Activated T-cell treated with anti-CD3 and anti-CD28 coated beads for 48 hours (primary cell): ENCODE results near the gene KIF13A.
"Not testable (repeated sequence)": the region's sequence is repeated elsewhere in the genome, so short reads cannot be mapped to it uniquely, and the experiment has no call there.

ENCODE experiments used
- DNase-seq: peaks from one replicate; pipeline ENCODE4 v3.0.0-alpha.2; 2020; ENCODE audit warnings: low read depth

KIF13A gene

DNA sequence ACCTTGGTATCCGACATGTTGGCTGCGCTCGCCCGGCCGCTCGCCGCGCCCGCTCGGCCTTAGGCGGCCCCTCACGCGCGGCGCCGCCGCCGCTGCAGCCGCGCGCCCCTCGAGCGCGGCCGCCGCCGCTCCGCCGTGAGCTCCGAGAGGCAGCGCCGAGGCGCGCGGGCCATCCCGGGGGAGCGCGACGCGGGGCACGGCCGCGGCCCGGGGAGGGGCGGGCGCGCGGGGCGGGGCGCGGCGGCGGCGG, at the start of gene KIF13A:
KIF13A (minus strand) TSS at position 189 of the 250 bp plus-strand sequence; CDS start at position 17, 172 bp downstream.
- DNase-seq, result no peak

DNA sequence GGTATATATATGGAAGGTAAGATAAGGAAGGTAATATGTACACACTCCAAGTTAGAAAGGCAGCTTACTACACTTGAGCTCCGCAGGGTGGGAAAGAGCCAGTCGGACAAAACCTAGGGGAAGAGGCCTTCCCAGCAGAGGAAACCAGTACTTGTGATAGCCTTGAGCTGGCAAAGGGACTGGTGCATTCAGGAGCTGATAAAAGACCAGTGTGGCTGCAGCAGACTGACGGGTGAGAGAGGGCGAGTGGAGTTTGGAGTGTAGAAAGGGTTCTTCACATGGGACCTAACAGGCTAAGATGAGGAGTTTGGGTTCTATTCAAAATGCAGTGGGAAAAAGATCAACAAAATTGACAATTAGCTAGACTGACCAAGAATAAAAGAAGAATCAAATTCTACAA, 49.3 kb upstream of the KIF13A start:
- no peak for DNase-seq

- no peak for DNase-seq
Measured at GRCh38 chr6:18035330-18035854, 48.0 kb upstream of the KIF13A start.

GRCh38 chr6:18034798-18035202, 47.4 kb upstream of the KIF13A start:
- no peak for DNase-seq

- no peak for DNase-seq
Measured at GRCh38 chr6:18031680-18032256, 44.3 kb upstream of the KIF13A start.

GRCh38 chr6:18031189-18031588, 43.8 kb upstream of the KIF13A start:
- DNase-seq, result no peak

GRCh38 chr6:18028332-18028731, 40.9 kb upstream of the KIF13A start:
- no peak for DNase-seq

DNA sequence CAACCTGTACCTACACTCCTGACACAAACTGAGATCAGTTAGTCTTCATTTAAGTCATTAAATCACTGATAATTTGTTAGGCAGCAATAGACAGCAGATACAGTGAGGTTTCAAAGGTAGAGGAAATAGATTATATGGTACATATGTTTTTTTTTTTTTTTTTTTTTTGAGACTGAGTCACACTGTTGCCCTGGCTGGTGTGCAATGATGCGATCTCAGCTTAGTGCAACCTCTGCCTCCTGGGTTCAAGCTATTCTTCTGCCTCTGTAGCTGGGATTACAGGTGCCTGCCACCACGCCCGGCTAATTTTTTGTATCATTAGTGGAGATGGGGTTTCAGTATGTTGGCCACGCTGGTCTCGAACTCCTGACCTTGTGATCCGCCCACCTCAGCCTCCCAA, 38.2 kb upstream of the KIF13A start:
- no peak for DNase-seq

GRCh38 chr6:18024876-18025275, 37.4 kb upstream of the KIF13A start:
- DNase-seq, result no peak

- DNase-seq, result no peak
Measured at GRCh38 chr6:18023891-18024290, 36.5 kb upstream of the KIF13A start.

- no peak for DNase-seq
Measured at GRCh38 chr6:18022398-18023231, 35.2 kb upstream of the KIF13A start.

- DNase-seq, result no peak
Measured at GRCh38 chr6:18021166-18021850, 33.9 kb upstream of the KIF13A start.

GRCh38 chr6:18020545-18020944, 33.1 kb upstream of the KIF13A start:
- DNase-seq, result not testable (repeated sequence)

DNA sequence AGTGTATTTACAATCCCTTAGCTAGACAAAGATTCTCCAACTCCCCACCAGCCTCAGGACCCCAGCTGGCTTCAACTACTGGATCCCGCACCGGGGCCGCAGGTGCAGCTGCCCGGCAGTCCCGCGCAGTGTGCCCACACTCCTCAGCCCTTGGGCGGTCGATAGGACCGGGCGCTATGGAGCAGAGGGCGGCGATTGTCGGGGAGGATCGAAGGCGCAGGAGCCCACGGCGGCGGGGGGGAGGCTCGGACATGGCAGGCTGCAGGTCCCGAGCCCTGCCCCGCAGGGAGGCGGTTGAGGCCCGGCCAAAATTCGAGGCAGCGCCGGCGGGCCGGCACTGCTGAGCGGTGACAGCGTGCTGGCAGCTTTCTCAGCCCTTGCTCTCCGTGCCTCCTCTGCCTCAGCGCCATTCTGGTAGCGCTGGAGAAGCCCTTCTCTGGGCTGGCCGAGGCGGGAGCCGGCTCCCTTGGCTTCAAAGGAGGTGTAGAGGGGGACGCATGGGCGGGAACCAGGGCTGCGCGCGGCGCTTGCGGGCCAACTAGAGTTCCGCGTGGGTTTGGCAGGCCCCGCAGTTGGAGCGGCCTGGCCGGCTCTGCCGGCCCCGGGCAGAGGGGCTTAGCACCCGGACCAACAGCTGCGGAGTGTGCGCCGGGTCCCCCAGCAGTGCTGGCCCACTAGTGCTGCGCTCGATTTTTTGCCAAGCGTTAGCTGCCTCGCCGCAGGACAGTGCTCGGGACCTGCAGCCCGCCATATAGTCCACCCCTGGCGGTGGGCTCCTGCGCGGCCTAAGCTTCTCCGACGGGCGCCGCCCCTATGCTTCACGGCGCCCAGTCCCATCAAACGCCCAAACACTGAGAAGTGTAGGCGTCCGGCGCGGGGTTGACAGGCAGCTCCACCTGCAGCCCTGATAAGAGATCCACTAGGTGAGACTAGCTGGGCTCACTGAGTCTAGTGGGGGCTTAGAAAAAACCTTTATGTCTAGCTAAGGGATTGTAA, 32.4 kb upstream of the KIF13A start:
- no peak for DNase-seq

DNA sequence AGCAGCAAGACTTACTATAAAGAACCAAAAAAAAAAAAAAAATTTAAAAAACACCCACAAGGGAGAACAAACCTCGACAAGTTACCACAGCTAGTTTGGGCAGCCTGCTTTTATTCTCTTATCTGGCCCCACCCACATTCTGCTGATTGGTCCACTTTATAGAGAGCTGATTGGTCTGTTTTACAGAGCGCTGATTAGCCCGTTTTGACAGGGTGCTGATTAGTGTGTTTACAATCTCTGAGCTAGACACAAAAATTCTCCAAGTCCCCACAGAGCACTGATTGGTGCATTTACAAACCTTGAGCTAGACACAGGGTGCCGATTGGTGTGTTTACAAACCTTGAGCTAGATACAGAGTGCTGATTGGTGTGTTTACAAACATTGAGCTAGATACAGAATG, 31.7 kb upstream of the KIF13A start:
- not testable (repeated sequence) for DNase-seq

GRCh38 chr6:18016698-18017097, 29.3 kb upstream of the KIF13A start:
- DNase-seq, result no peak

DNA sequence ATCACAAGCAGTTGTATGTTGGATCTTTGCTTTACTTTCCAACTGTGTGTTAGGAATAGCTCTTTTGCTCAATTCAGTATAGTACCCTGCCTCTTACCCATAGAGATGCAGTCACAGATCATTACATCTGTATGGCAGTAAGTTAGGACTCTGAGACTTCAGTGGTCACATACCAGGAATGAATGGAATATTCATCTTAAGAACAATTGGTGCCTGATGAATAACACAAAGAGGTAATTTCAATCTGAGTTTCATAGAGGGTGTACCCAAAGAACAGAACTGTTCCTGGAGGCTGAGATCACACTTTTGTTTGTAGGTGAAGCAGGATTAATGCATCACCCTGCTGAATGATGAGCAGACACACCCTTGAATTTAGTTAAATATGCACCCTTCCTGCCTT, 28.7 kb upstream of the KIF13A start:
- no peak for DNase-seq

DNA sequence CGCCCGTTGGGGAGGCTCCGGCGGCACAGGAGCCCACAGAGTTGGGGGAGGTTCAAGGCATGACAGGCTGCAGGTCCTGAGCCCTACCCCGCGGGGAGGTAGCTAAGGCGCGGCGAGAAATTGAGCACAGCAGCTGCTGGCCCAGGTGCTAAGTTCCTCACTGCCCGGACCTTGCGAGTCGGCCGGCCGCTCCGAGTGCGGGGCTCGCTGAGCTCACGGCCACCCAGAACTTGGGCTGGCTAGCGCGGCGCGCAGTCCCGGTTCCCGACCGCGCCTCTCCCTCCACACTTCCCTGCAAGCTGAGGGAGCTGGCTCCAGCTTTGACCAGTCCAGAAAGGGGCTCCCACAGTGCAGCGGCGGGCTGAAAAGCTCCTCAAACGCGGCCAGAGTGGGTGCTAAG, 23.9 kb upstream of the KIF13A start:
- DNase-seq, result no peak

DNA sequence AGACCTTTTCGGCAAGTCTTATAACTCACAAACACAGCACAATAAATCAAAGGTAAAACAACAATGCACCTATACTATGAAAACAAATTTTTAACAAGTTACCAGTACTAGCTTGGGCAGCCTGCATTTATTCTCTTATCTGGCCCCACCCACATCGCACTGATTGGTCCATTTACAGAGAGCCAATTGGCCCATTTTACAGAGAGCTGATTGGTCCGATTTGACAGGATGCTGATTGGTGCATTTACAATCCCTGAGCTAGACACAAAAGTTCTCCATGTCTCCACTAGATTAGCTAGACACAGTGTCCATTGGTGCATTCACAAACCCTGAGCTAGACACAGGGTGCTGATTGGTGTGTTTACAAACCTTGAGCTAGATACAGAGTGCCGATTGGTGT, 23.1 kb upstream of the KIF13A start:
- not testable (repeated sequence) for DNase-seq

DNA sequence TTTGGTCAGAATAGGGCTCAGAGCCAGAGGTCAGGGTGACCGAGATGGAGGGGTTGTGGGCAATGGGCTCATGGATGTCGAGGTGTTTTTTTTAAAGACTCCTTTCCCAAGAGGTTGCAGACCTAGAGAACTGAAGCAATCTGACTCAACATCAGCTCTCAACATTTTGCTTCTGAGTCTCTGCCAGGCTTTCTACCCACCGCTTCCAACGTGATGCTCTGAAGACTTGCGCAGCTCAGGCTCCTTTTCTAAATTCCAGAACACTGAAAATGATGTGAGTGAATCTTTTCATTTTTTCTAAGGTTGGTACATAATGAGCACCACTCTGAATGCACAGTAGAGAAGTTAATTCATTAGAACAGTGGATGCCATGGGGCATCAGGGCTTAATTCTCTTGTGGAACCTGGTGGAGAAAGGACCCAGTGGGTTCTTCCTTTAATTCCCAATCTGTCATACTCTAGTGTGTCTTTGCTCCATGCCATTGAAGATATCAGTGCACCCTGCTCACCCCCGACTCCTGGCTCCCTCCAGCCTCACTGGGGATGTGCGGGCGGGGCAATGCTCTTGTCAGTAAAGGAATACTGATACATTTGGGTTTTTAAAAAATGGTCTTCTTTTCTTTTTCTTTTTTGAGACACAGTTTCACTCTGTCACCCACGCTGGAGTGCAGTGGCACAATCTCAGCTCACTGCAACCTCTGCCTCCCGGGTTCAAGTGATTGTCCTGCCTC, 17.0 kb upstream of the KIF13A start:
- no peak for DNase-seq

- DNase-seq, result no peak
Measured at GRCh38 chr6:17999425-17999824, 12.0 kb upstream of the KIF13A start.
